ENCODE results near the gene POLA1. TPM values are rescaled to one million over a fixed set of nuclear protein-coding genes. Genes with fewer than 3 reads are reported as not detected.
"Not testable (repeated sequence)": the region's sequence is repeated elsewhere in the genome, so short reads cannot be mapped to it uniquely, and the experiment has no call there.

Gene POLA1
- polyA plus RNA-seq (ENCODE audit: insufficient read length in 10 of 10) = 10 to 100 TPM; 13.5 to 24.8 (median 16.1) TPM
- long read RNA-seq, donor 1, partial matches to known transcripts = 0 of 1 reads
- long read RNA-seq, donor 1, other reads (novel, unspliced or antisense) = 0 of 1 reads
- long read RNA-seq, donor 2 = 0 reads
- long read RNA-seq, donor 3 = 0 reads
- long read RNA-seq, donor 4 = 0 reads
- long read RNA-seq, donor 5, full-length matches to known transcripts = 3 of 426 reads
- long read RNA-seq, donor 5, partial matches to known transcripts = 423 of 426 reads
- long read RNA-seq, donor 5, other reads (novel, unspliced or antisense) = 0 of 426 reads
- long read RNA-seq, donor 6 = 0 reads
- long read RNA-seq, donor 7, full-length matches to known transcripts = 2 of 2 reads
- long read RNA-seq, donor 7, partial matches to known transcripts = 0 of 2 reads
- long read RNA-seq, donor 7, other reads (novel, unspliced or antisense) = 0 of 2 reads
- long read RNA-seq, donor 8, full-length matches to known transcripts = 1 of 421 reads
- long read RNA-seq, donor 8, partial matches to known transcripts = 420 of 421 reads
- long read RNA-seq, donor 8, other reads (novel, unspliced or antisense) = 0 of 421 reads
- long read RNA-seq, donor 9 = 0 reads

- DNase-seq = peak; percentile 94 to 97 (median 94)
Observed at GRCh38 chrX:24693453-24694202, at the start of gene POLA1. TSS of gene POLA1 (plus strand) at chrX:24693918. CDS start at chrX:24693962, 44 bp downstream.

GRCh38 chrX:24646006-24646405 lies 47.7 kb upstream of the POLA1 start:
- DNase-seq = peak in 1 of 3 donors; percentile 20

GRCh38 chrX:24646745-24647182 lies 47.0 kb upstream of the POLA1 start:
- DNase-seq = peak; percentile 23 to 80 (median 49)

GRCh38 chrX:24647257-24648058 lies 46.3 kb upstream of the POLA1 start, which contains the start of gene PCYT1B:
TSS of gene PCYT1B (minus strand) at chrX:24647347. CDS start at chrX:24647105, 242 bp downstream.
- DNase-seq = peak; percentile 60 to 90 (median 79)

GRCh38 chrX:24648495-24648894 lies 45.2 kb upstream of the POLA1 start:
- DNase-seq = no peak

GRCh38 chrX:24651783-24652182 lies 41.9 kb upstream of the POLA1 start:
- DNase-seq = no peak

- not testable (repeated sequence) for DNase-seq
Observed at GRCh38 chrX:24655679-24656078, 38.0 kb upstream of the POLA1 start.

- DNase-seq = no peak
Observed at GRCh38 chrX:24657671-24658386, 35.9 kb upstream of the POLA1 start.

- DNase-seq = no peak
Observed at GRCh38 chrX:24658421-24658820, 35.3 kb upstream of the POLA1 start.

GRCh38 chrX:24659106-24659505 lies 34.6 kb upstream of the POLA1 start:
- DNase-seq = no peak

- no peak for DNase-seq
Observed at GRCh38 chrX:24659646-24660045, 34.1 kb upstream of the POLA1 start.

- DNase-seq = no peak
Observed at GRCh38 chrX:24661292-24661691, 32.4 kb upstream of the POLA1 start.

- DNase-seq = no peak
Observed at GRCh38 chrX:24662352-24662751, 31.4 kb upstream of the POLA1 start.

GRCh38 chrX:24668111-24668510 lies 25.6 kb upstream of the POLA1 start:
- no peak for DNase-seq

- no peak for DNase-seq
Observed at GRCh38 chrX:24672701-24673190, 21.0 kb upstream of the POLA1 start.

GRCh38 chrX:24673424-24673823 lies 20.3 kb upstream of the POLA1 start:
- no peak for DNase-seq

GRCh38 chrX:24676403-24677024 lies 17.2 kb upstream of the POLA1 start:
- peak in 1 of 3 donors; percentile 4 for DNase-seq

- no peak for DNase-seq
Observed at GRCh38 chrX:24682739-24683432, 10.8 kb upstream of the POLA1 start.

GRCh38 chrX:24684048-24684447 lies 9.7 kb upstream of the POLA1 start:
- DNase-seq = no peak

Data from muscle of back (tissue), 13 donors.